Mesenchymal stem cell (in vitro differentiated cells and primary cell): ENCODE measurements around the gene TUBA8.

ENCODE experiments used
- DNase-seq: peaks from one replicate; pipeline ENCODE4 v3.0.0-alpha.2; 2013
- H2AFZ ChIP-seq: one replicate; pipeline ENCODE4 v1.6.1; 2013; ENCODE audit warnings: low read depth, mild to moderate bottlenecking, control low read depth, inconsistent platforms, low read length, moderate library complexity
- H2AK5ac ChIP-seq: 2 replicates; pipeline ENCODE4 v1.6.1; 2013; ENCODE audit warnings: low read length, moderate library complexity, mild to moderate bottlenecking, inconsistent platforms; ENCODE audit not compliant: severe bottlenecking
- H2BK120ac ChIP-seq: one replicate; pipeline ENCODE4 v1.6.1; 2013; ENCODE audit warnings: low read depth, mild to moderate bottlenecking, inconsistent platforms, low read length, moderate library complexity
- H2BK12ac ChIP-seq, 2 experiments: one replicate each; pipeline ENCODE4 v1.6.1; 2013; ENCODE audit warnings: inconsistent platforms in 2 of 2, low read length in 2 of 2, mild to moderate bottlenecking in 2 of 2, moderate library complexity in 2 of 2, control low read depth in 1 of 2
- H2BK15ac ChIP-seq: one replicate; pipeline ENCODE4 v1.6.1; 2013; ENCODE audit warnings: mild to moderate bottlenecking, low read depth, inconsistent platforms; ENCODE audit not compliant: poor library complexity, severe bottlenecking
- H2BK5ac ChIP-seq: 2 replicates; pipeline ENCODE4 v1.6.1; 2013; ENCODE audit warnings: low read depth, mild to moderate bottlenecking, low read length, control low read depth, inconsistent platforms; ENCODE audit not compliant: poor library complexity, severe bottlenecking
- H3K14ac ChIP-seq, 2 experiments: one replicate each; pipeline ENCODE4 v1.6.1; 2013; ENCODE audit warnings: inconsistent platforms in 2 of 2, low read length in 2 of 2, control low read depth in 1 of 2, mild to moderate bottlenecking in 1 of 2, moderate library complexity in 1 of 2
- H3K18ac ChIP-seq, 2 experiments: one replicate each; pipeline ENCODE4 v1.6.1; 2013; ENCODE audit warnings: inconsistent platforms in 2 of 2, low read length in 2 of 2, control low read depth in 1 of 2, low read depth in 1 of 2, mild to moderate bottlenecking in 1 of 2
- H3K23ac ChIP-seq, 2 experiments: one replicate each; pipeline ENCODE4 v1.6.1; 2013; ENCODE audit warnings: inconsistent platforms in 2 of 2, low read length in 2 of 2, mild to moderate bottlenecking in 2 of 2, moderate library complexity in 2 of 2, control low read depth in 1 of 2
- H3K27ac ChIP-seq: 2 replicates; pipeline ENCODE4 v1.5.1; 2013; ENCODE audit warnings: mild to moderate bottlenecking, moderate library complexity, low read length, control low read depth, inconsistent platforms; ENCODE audit not compliant: poor library complexity, severe bottlenecking
- H3K27me3 ChIP-seq, 2 experiments: 2 replicates each; pipeline versions ENCODE4 v1.6.1 to v1.7.0; 2013; ENCODE audit warnings: low read length in 2 of 2, mild to moderate bottlenecking in 2 of 2, moderate library complexity in 2 of 2, control low read depth in 1 of 2, inconsistent platforms in 1 of 2; ENCODE audit not compliant: control insufficient read depth in 1 of 2, insufficient read depth in 1 of 2
- H3K36me3 ChIP-seq, 2 experiments: 2 replicates each; pipeline versions ENCODE4 v1.6.1 to v1.7.0; 2013; ENCODE audit warnings: low read length in 2 of 2, control low read depth in 1 of 2, inconsistent platforms in 1 of 2, low read depth in 1 of 2, mild to moderate bottlenecking in 1 of 2; ENCODE audit not compliant: insufficient read depth in 2 of 2, control insufficient read depth in 1 of 2
- H3K4ac ChIP-seq, 2 experiments: one replicate each; pipeline ENCODE4 v1.6.1; 2013; ENCODE audit warnings: inconsistent platforms in 2 of 2, low read length in 2 of 2, mild to moderate bottlenecking in 2 of 2, moderate library complexity in 2 of 2, control low read depth in 1 of 2, low read depth in 1 of 2
- H3K4me1 ChIP-seq: 2 replicates; pipeline ENCODE4 v1.6.1; 2013; ENCODE audit warnings: low read depth, low read length, control low read depth; ENCODE audit not compliant: control insufficient read depth, insufficient read depth
- H3K4me2 ChIP-seq: 2 replicates; pipeline ENCODE4 v1.6.1; 2013; ENCODE audit warnings: low read length, mild to moderate bottlenecking, inconsistent platforms; ENCODE audit not compliant: poor library complexity, severe bottlenecking
- H3K4me3 ChIP-seq, 2 experiments: 2 replicates each; pipeline versions ENCODE4 v1.5.1 to v1.7.0; 2013; ENCODE audit warnings: low read length in 2 of 2, mild to moderate bottlenecking in 2 of 2, control low read depth in 1 of 2, low read depth in 1 of 2; ENCODE audit not compliant: insufficient read depth in 1 of 2
- H3K79me1 ChIP-seq: replicated peaks from 2 replicates; pipeline ENCODE4 v1.6.1; 2013; ENCODE audit warnings: mild to moderate bottlenecking, control low read depth, low read length, inconsistent platforms; ENCODE audit not compliant: poor library complexity, severe bottlenecking
- H3K9ac ChIP-seq: 2 replicates; pipeline ENCODE4 v1.7.0; 2013; ENCODE audit warnings: mild to moderate bottlenecking, low read length, moderate library complexity
- H3K9me3 ChIP-seq: 2 replicates; pipeline ENCODE4 v1.7.0; 2013; ENCODE audit warnings: mild to moderate bottlenecking, low read length; ENCODE audit not compliant: control insufficient read depth
- H4K8ac ChIP-seq: one replicate; pipeline ENCODE4 v1.6.1; 2013; ENCODE audit warnings: inconsistent platforms, mild to moderate bottlenecking, low read length, moderate library complexity
- H4K91ac ChIP-seq: one replicate; pipeline ENCODE4 v1.6.1; 2013; ENCODE audit warnings: mild to moderate bottlenecking, low read length, inconsistent platforms
- whole genome bisulfite sequencing: methylation state at CpG from one replicate; pipeline ENCODE4 v1.1.7; 2013; ENCODE audit warnings: mixed read lengths; 5-methylcytosine and 5-hydroxymethylcytosine counted together

Gene TUBA8

DNA sequence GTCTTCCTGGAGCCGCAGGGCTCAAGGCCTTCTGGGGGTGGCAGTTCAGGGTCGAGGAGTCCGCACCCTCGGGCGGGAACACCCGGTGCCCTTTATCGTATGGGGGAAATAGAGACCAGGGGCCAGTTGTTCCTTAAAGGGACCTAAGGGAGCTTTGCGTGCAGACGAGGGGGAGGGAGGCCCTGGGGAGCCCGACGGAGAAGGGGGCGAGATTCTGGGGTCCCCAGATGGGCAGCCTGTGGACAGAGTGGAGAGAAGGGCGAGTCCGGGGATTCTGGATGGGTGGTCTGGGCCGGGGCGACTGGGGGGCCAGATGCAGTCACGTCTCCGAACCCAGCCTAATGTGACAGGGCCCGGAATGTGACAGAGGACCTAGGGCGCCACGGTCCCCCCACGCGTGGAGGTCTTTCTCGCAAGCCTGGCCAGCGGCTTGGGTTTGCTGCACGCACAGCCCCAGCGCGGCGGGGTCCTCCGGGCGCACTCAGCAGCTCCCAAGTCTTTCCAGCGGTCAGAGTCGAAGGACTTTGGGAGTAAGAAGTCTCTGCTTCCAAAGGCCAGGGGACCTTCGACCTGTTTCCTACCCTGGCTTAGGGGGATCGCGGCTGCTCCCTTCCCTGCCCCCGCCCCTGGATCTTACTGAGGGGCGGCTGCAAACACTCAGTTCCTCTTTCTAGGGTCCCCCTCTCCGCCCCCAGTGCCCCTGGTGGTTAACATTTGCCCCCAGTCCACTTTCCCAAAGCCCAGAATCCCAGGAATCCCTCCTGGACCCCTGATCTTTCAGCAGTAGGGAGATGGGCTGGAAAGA lies 547 bp downstream of the TUBA8 start:
- Histone ChIP-seq H3K9me3 (no peaks in the 10 kb centered on the region), H3K4me2 (peak overlapping the region; percentile 87), H3K36me3 (no peaks in the 10 kb centered on the region), H4K91ac (no peak overlapping the region), H2BK5ac (no peak overlapping the region), H3K79me1 (no peaks in the 10 kb centered on the region), H3K23ac (no peak overlapping the region), H2BK120ac (no peak overlapping the region), H2AK5ac (no peak overlapping the region), H2AFZ (no peak overlapping the region), H3K27me3 (peaks cover 29 to 40% of the 10 kb centered on the region in 2 experiments), H3K4me3 (peak overlapping the region; percentile 41 to 68), H2BK15ac (no peak overlapping the region), H3K27ac (no peak overlapping the region), H3K9ac (peak overlapping the region; percentile 57), H3K4ac (no peak overlapping the region), H2BK12ac (no peak overlapping the region), H3K18ac (peak overlapping the region in 1 of 2 experiments; percentile 23), H4K8ac (no peak overlapping the region), H3K14ac (no peak overlapping the region), H3K4me1 (peaks cover 18% of the 10 kb centered on the region)
- 44% methylated on average over 36 of the region's 39 CpGs for WGBS
- DNase-seq = no peak

GRCh38 chr22:18111759-18112330 lies 1.2 kb downstream of the TUBA8 start:
- Histone ChIP-seq H3K9ac (no peak overlapping the region), H3K4me3 (no peak overlapping the region), H3K4me2 (no peak overlapping the region), H4K8ac (no peak overlapping the region), H3K9me3 (no peaks in the 10 kb centered on the region), H3K4me1 (peaks cover 18% of the 10 kb centered on the region), H2BK5ac (no peak overlapping the region), H3K4ac (no peak overlapping the region), H3K14ac (no peak overlapping the region), H4K91ac (no peak overlapping the region), H2BK12ac (no peak overlapping the region), H3K18ac (no peak overlapping the region), H3K79me1 (no peaks in the 10 kb centered on the region), H3K36me3 (no peaks in the 10 kb centered on the region), H2BK120ac (no peak overlapping the region), H3K27me3 (peaks cover 29 to 40% of the 10 kb centered on the region in 2 experiments), H2AFZ (no peak overlapping the region), H3K27ac (no peak overlapping the region), H2BK15ac (no peak overlapping the region), H3K23ac (no peak overlapping the region), H2AK5ac (no peak overlapping the region)
- no peak for DNase-seq
- WGBS = 91% methylated on average over 9 of the region's 12 CpGs

- Histone ChIP-seq H2AK5ac (no peak overlapping the region), H2BK120ac (no peak overlapping the region), H2BK15ac (no peak overlapping the region), H3K27me3 (peaks cover 29 to 40% of the 10 kb centered on the region in 2 experiments), H2BK12ac (no peak overlapping the region), H3K9ac (no peak overlapping the region), H3K4ac (no peak overlapping the region), H4K91ac (no peak overlapping the region), H3K14ac (no peak overlapping the region), H3K18ac (no peak overlapping the region), H3K9me3 (no peaks in the 10 kb centered on the region), H3K4me2 (no peak overlapping the region), H3K4me1 (peaks cover 18% of the 10 kb centered on the region), H2AFZ (no peak overlapping the region), H3K36me3 (no peaks in the 10 kb centered on the region), H3K4me3 (no peak overlapping the region), H3K27ac (no peak overlapping the region), H2BK5ac (no peak overlapping the region), H3K79me1 (no peaks in the 10 kb centered on the region), H4K8ac (no peak overlapping the region), H3K23ac (no peak overlapping the region)
- DNase-seq = no peak
- WGBS = 68% methylated on average over 3 of the region's 6 CpGs
These were observed 1.8 kb downstream of the TUBA8 start for GRCh38 chr22:18112440-18112839.

- Histone ChIP-seq H3K4me2 (no peak overlapping the region), H3K36me3 (no peaks in the 10 kb centered on the region), H4K8ac (no peak overlapping the region), H2BK15ac (peak overlapping the region; percentile 49), H3K27ac (no peak overlapping the region), H3K79me1 (no peaks in the 10 kb centered on the region), H4K91ac (no peak overlapping the region), H3K23ac (no peak overlapping the region), H3K4ac (no peak overlapping the region), H3K14ac (no peak overlapping the region), H2BK120ac (no peak overlapping the region), H3K4me3 (no peak overlapping the region), H3K9me3 (no peaks in the 10 kb centered on the region), H2BK5ac (no peak overlapping the region), H3K18ac (no peak overlapping the region), H2AK5ac (no peak overlapping the region), H3K4me1 (peaks cover 18% of the 10 kb centered on the region), H3K9ac (no peak overlapping the region), H2AFZ (no peak overlapping the region), H2BK12ac (no peak overlapping the region), H3K27me3 (peaks cover 30 to 44% of the 10 kb centered on the region in 2 experiments)
- DNase-seq = no peak
- WGBS = 80% methylated on average over 11 of the region's 11 CpGs
These were observed 3.2 kb downstream of the TUBA8 start for GRCh38 chr22:18113680-18114394.
